ENCODE measurements around the gene PABPN1L. TPM values are rescaled to one million over a fixed set of nuclear protein-coding genes. Genes with fewer than 3 reads are reported as not detected.

The PABPN1L gene
- total and polyA plus RNA-seq, 7 donors: not detected

DNA sequence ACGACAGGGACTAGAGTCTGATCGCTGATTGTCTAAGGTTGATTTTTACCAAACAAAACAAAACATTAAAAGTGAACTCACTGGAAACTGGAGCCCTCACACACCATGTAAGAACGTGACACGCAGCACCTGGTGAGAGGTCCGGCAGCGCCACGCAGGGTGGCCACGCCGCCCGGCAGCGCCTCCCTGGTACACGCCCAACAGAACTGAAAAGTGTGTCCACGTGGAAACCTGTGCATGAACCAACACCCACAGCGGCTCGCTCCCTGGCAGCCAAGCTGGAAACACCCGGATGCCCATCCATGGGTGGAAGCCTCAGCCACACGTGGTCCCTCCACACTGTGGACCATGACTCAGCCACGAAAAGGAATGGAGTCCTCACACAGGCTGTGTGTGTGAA, 18.8 kb downstream of the PABPN1L start:
- TF ChIP-seq, protein P1, sequence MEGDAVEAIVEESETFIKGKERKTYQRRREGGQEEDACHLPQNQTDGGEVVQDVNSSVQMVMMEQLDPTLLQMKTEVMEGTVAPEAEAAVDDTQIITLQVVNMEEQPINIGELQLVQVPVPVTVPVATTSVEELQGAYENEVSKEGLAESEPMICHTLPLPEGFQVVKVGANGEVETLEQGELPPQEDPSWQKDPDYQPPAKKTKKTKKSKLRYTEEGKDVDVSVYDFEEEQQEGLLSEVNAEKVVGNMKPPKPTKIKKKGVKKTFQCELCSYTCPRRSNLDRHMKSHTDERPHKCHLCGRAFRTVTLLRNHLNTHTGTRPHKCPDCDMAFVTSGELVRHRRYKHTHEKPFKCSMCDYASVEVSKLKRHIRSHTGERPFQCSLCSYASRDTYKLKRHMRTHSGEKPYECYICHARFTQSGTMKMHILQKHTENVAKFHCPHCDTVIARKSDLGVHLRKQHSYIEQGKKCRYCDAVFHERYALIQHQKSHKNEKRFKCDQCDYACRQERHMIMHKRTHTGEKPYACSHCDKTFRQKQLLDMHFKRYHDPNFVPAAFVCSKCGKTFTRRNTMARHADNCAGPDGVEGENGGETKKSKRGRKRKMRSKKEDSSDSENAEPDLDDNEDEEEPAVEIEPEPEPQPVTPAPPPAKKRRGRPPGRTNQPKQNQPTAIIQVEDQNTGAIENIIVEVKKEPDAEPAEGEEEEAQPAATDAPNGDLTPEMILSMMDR (IDR thresholded peaks at IDR 0.05): no peak
- no peaks in the 10 kb centered on the region for H3K27me3 ChIP-seq (ENCODE audit: insufficient read depth in 3 of 3, low read length in 2 of 3)
- 90 to 96% (median 95%) methylated on average over 18 of the region's 18 CpGs for WGBS, 3 donors
- H3K27ac ChIP-seq: no peak overlapping the region
- H3K4me3 ChIP-seq: no peak overlapping the region
- ATAC-seq (no peak), DNase-seq (no peak)
- no peaks in the 10 kb centered on the region for H3K4me1 ChIP-seq
- H3K36me3 ChIP-seq (ENCODE audit: insufficient read depth in 1 of 2, low read depth in 1 of 2): peaks cover 0 to 4% of the 10 kb centered on the region in 2 donors
- H3K9me3 ChIP-seq: no peaks in the 10 kb centered on the region
- intact Hi-C loops (cut with DNase I): no loop called here

DNA sequence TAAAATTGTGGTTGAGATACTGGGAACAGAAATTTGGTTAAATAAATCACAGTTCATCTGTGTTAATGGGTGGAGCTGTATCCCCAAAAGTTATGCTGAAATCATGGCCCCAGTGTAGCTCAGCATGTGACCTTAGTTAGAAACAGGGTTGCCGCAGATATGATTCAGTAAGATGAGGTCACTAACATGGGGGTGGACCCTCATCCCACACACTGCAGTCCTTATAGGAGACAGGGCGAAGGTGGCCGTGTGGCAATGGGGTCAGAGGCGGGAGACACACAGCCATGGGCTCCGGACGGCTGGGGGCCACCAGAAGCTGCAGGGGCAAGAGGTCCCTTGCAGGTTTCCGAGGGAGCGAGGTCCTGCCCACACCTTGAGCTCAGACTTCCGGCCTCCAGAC, 20.4 kb downstream of the PABPN1L start:
- DNase-seq (no peak), ATAC-seq (no peak)
- Histone ChIP-seq H3K9me3 (no peaks in the 10 kb centered on the region), H3K27ac (no peak overlapping the region), H3K4me1 (no peaks in the 10 kb centered on the region), H3K36me3 (ENCODE audit: insufficient read depth in 1 of 2, low read depth in 1 of 2) (peaks cover 0 to 7% of the 10 kb centered on the region in 2 donors), H3K4me3 (no peak overlapping the region), H3K27me3 (ENCODE audit: insufficient read depth in 3 of 3, low read length in 2 of 3) (no peaks in the 10 kb centered on the region)
- TF ChIP-seq, protein P1 (IDR thresholded peaks at IDR 0.05): no peak
- 96 to 98% (median 97%) methylated on average over 8 to 9 of the region's 9 CpGs for WGBS, 3 donors
- intact Hi-C loops (cut with DNase I): no loop called here

DNA sequence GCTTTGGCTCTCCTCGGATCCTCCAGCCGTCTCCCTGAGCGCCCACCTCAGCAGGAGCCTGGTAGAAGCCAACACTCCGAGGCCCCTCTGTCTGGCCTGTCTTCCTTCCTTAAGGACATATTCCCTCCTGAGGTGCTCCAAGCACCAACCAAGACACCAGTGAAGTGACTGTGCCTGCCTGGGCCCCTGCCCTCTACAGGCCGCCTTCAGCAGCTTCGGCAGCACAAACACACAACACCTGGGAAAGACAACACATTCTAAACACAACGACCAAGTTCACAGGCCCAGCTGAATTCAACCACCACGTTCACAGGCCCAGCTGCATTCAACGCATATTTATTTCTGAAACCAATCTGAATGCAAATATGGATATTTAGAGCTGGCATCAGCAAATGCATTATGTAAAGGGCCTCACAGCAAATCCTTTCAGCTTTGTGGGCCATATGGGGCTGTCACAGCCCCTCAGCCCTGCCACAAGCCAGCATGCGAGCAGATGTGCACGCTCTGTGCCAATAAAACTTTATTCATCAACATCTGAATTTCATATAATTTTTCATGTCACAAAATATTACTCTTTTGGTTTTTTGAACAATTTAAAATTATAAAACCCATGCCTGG, 21.9 kb downstream of the PABPN1L start:
- Histone ChIP-seq H3K27me3 (ENCODE audit: insufficient read depth in 3 of 3, low read length in 2 of 3) (no peaks in the 10 kb centered on the region), H3K4me1 (no peaks in the 10 kb centered on the region), H3K27ac (no peak overlapping the region), H3K9me3 (no peaks in the 10 kb centered on the region), H3K4me3 (no peak overlapping the region), H3K36me3 (ENCODE audit: insufficient read depth in 1 of 2, low read depth in 1 of 2) (peaks cover 0 to 17% of the 10 kb centered on the region in 2 donors)
- intact Hi-C loops (cut with DNase I): no loop called here
- DNase-seq: no peak
- TF ChIP-seq, protein P1 (IDR thresholded peaks at IDR 0.05): no peak
- no peak for ATAC-seq
- WGBS, 3 donors: 76 to 79% (median 79%) methylated on average over 11 of the region's 11 CpGs

DNA sequence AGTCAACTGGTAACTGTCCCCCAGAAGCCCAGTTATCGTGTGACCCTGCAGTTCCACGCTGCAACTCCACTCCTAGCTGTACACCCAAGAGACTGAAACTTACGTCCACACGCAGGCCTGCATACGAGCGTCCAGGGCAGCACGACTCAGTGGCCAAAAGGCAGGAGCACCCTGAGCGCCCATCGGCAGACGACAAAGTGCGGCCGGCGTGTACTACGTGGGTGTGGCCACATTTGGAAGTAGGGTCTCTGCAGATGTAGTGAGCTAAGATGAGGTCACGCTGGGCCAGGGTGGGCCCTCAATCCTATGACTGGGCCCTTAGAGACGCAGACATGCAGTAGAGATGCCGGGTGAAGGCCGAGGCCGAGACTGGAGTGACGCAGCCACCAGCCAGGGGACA, 23.2 kb downstream of the PABPN1L start:
- TF ChIP-seq, protein P1 (IDR thresholded peaks at IDR 0.05): no peak
- Histone ChIP-seq H3K4me3 (no peak overlapping the region), H3K36me3 (ENCODE audit: insufficient read depth in 1 of 2, low read depth in 1 of 2) (peaks cover 0 to 19% of the 10 kb centered on the region in 2 donors), H3K27ac (no peak overlapping the region), H3K27me3 (ENCODE audit: insufficient read depth in 3 of 3, low read length in 2 of 3) (no peaks in the 10 kb centered on the region), H3K4me1 (no peaks in the 10 kb centered on the region), H3K9me3 (no peaks in the 10 kb centered on the region)
- DNase-seq: no peak
- intact Hi-C loops (cut with DNase I): no loop called here
- 92 to 96% (median 95%) methylated on average over 20 of the region's 20 CpGs for WGBS, 3 donors
- ATAC-seq: no peak

DNA sequence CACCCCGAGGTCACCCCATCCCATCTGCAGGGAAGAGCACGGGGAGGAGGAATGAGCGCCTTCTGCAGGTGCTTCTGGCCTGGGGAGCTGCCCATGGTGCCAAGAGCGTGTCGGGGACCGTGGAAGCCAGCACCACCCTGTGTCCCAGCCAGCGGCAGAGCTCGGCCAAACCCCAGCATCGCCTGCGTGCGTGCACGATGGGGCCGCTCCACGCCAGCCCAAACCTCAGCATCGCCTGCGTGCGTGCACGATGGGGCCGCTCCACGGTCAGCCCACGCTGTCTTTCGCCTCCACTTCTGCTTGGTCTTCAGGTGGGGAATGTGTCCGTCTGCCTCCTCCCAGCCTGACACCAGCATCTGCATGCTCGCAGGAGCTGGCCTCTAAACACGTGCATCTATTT, 23.7 kb downstream of the PABPN1L start:
- TF ChIP-seq, protein P1 (IDR thresholded peaks at IDR 0.05): no peak
- H3K4me3 ChIP-seq: no peak overlapping the region
- no peaks in the 10 kb centered on the region for H3K27me3 ChIP-seq (ENCODE audit: insufficient read depth in 3 of 3, low read length in 2 of 3)
- H3K27ac ChIP-seq: no peak overlapping the region
- peaks cover 0 to 19% of the 10 kb centered on the region in 2 donors for H3K36me3 ChIP-seq (ENCODE audit: insufficient read depth in 1 of 2, low read depth in 1 of 2)
- no peak for ATAC-seq
- 92 to 96% (median 92%) methylated on average over 24 to 25 of the region's 25 CpGs for WGBS, 3 donors
- DNase-seq: no peak
- intact Hi-C loops (cut with DNase I): no loop called here
- no peaks in the 10 kb centered on the region for H3K9me3 ChIP-seq
- no peaks in the 10 kb centered on the region for H3K4me1 ChIP-seq

All from psoas muscle (tissue), 8 donors.